Measurements from ENCODE around the gene NEDD4L.

DNA sequence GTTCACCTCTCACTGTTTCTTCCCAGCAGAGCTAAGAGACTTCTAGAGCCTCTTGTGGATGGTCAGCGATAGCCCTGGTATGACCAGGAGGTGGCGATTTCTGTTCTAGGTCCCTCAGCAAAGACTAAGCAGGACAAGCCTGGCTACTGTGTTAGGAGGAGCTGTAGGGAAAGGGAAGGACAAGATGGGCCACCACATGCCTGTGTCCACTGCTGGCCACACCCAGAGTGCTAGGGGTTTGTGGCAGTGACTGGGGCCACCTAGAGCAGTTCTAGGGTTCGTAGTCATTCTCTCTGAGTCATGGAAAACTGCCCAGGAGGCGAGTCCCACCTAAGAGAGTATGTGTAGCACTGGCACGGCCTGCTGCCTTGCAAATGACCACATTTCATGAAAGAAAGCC, 405.4 kb downstream of the NEDD4L start:
- TF ChIP-seq, protein P1, sequence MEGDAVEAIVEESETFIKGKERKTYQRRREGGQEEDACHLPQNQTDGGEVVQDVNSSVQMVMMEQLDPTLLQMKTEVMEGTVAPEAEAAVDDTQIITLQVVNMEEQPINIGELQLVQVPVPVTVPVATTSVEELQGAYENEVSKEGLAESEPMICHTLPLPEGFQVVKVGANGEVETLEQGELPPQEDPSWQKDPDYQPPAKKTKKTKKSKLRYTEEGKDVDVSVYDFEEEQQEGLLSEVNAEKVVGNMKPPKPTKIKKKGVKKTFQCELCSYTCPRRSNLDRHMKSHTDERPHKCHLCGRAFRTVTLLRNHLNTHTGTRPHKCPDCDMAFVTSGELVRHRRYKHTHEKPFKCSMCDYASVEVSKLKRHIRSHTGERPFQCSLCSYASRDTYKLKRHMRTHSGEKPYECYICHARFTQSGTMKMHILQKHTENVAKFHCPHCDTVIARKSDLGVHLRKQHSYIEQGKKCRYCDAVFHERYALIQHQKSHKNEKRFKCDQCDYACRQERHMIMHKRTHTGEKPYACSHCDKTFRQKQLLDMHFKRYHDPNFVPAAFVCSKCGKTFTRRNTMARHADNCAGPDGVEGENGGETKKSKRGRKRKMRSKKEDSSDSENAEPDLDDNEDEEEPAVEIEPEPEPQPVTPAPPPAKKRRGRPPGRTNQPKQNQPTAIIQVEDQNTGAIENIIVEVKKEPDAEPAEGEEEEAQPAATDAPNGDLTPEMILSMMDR (IDR thresholded peaks at IDR 0.05), result 0 out of 2 replicates have a peak, but pooled peaks have one; percentile 8
- TF ChIP-seq TAF1 (IDR thresholded peaks at IDR 0.05; ENCODE audit: borderline replicate concordance, low read depth, low read length) (no peak), FOXJ3 (CRISPR knock-in tag; IDR thresholded peaks at IDR 0.05) (no peak), SIN3A (IDR thresholded peaks at IDR 0.05; ENCODE audit: borderline replicate concordance, low read depth, low read length) (no peak), MXI1 (IDR thresholded peaks at IDR 0.05; ENCODE audit: low read depth, low read length) (no peak), EZH2phosphoT487 (IDR thresholded peaks at IDR 0.05; ENCODE audit: borderline replicate concordance, low read depth) (no peak), POLR2AphosphoS5 (IDR thresholded peaks at IDR 0.05; ENCODE audit: low read depth, low read length) (no peak), ELF1 (IDR thresholded peaks at IDR 0.05) (no peak), NFIC (IDR thresholded peaks at IDR 0.05; ENCODE audit: borderline replicate concordance) (no peak)
- TF ChIP-seq, protein P2, sequence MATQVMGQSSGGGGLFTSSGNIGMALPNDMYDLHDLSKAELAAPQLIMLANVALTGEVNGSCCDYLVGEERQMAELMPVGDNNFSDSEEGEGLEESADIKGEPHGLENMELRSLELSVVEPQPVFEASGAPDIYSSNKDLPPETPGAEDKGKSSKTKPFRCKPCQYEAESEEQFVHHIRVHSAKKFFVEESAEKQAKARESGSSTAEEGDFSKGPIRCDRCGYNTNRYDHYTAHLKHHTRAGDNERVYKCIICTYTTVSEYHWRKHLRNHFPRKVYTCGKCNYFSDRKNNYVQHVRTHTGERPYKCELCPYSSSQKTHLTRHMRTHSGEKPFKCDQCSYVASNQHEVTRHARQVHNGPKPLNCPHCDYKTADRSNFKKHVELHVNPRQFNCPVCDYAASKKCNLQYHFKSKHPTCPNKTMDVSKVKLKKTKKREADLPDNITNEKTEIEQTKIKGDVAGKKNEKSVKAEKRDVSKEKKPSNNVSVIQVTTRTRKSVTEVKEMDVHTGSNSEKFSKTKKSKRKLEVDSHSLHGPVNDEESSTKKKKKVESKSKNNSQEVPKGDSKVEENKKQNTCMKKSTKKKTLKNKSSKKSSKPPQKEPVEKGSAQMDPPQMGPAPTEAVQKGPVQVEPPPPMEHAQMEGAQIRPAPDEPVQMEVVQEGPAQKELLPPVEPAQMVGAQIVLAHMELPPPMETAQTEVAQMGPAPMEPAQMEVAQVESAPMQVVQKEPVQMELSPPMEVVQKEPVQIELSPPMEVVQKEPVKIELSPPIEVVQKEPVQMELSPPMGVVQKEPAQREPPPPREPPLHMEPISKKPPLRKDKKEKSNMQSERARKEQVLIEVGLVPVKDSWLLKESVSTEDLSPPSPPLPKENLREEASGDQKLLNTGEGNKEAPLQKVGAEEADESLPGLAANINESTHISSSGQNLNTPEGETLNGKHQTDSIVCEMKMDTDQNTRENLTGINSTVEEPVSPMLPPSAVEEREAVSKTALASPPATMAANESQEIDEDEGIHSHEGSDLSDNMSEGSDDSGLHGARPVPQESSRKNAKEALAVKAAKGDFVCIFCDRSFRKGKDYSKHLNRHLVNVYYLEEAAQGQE (IDR thresholded peaks at IDR 0.05; ENCODE audit: low read depth, low read length), result no peak
- TF ChIP-seq, protein P3, sequence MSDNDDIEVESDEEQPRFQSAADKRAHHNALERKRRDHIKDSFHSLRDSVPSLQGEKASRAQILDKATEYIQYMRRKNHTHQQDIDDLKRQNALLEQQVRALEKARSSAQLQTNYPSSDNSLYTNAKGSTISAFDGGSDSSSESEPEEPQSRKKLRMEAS (IDR thresholded peaks at IDR 0.05; ENCODE audit: low read depth), result no peak
- TF ChIP-seq, protein P4, sequence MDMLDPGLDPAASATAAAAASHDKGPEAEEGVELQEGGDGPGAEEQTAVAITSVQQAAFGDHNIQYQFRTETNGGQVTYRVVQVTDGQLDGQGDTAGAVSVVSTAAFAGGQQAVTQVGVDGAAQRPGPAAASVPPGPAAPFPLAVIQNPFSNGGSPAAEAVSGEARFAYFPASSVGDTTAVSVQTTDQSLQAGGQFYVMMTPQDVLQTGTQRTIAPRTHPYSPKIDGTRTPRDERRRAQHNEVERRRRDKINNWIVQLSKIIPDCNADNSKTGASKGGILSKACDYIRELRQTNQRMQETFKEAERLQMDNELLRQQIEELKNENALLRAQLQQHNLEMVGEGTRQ (IDR thresholded peaks at IDR 0.05; ENCODE audit: borderline replicate concordance, low read depth, low read length), result no peak
- TF ChIP-seq, protein P5, sequence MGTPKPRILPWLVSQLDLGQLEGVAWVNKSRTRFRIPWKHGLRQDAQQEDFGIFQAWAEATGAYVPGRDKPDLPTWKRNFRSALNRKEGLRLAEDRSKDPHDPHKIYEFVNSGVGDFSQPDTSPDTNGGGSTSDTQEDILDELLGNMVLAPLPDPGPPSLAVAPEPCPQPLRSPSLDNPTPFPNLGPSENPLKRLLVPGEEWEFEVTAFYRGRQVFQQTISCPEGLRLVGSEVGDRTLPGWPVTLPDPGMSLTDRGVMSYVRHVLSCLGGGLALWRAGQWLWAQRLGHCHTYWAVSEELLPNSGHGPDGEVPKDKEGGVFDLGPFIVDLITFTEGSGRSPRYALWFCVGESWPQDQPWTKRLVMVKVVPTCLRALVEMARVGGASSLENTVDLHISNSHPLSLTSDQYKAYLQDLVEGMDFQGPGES (IDR thresholded peaks at IDR 0.05; ENCODE audit: low read depth, low read length), result no peak

All from SK-N-SH (cell line).